Right ventricle myocardium inferior (tissue), 1 donor: ENCODE results near the gene MGAT4A. TPM values are rescaled to one million over a fixed set of nuclear protein-coding genes. Genes with fewer than 3 reads are reported as not detected.

Experiments
- ATAC-seq: fragments of 200-7000 bp; cut with Tn5 transposase; one replicate; pipeline ENCODE4 v1.9.1; 2020; ENCODE audit warnings: mild to moderate bottlenecking, moderate library complexity
- DNase-seq: peaks from one replicate; pipeline ENCODE4 v3.0.0; 2021; ENCODE audit errors: missing footprints
- intact Hi-C: fragments of 100-400 bp; cut with DNase I; formaldehyde crosslinking; loops from one replicate; pipeline ENCODE4 v1.11.0; 2022
- total RNA-seq: library from RNA; stranded (reverse); fragmentation: NEBNext Ultra II Directional; extraction: Animal tissue kit (Norgen Biotek cat#: 25700); gene quantifications from one replicate; pipeline ENCODE4 v1.2.1, GENCODE V29; 2021
- donor health status: DM: no; HTN: yes; CAD: no; lungs with severe emphysema.

The MGAT4A gene
- total RNA-seq, 1 donor from 2014 or later: 19.3 TPM

GRCh38 chr2:98572676-98573075 lies 158.3 kb downstream of the MGAT4A start:
- intact Hi-C loops: no loop called here
- DNase-seq (no peak), ATAC-seq (no peak)

- intact Hi-C loops: no loop called here
- ATAC-seq (no peak), DNase-seq (no peak)
Observed at GRCh38 chr2:98572211-98572610, 158.7 kb downstream of the MGAT4A start.

GRCh38 chr2:98571796-98572195 lies 159.1 kb downstream of the MGAT4A start:
- no peak for ATAC-seq
- intact Hi-C loops: no loop called here
- no peak for DNase-seq

GRCh38 chr2:98571121-98571701 lies 159.7 kb downstream of the MGAT4A start:
- ATAC-seq (no peak), DNase-seq (no peak)
- intact Hi-C loops: no loop called here

GRCh38 chr2:98570356-98570755 lies 160.6 kb downstream of the MGAT4A start:
- intact Hi-C loops: no loop called here
- no peak for DNase-seq
- ATAC-seq: no peak

- intact Hi-C loops: loop anchor here (10.0 kb wide), 1 partner anchor 125 kb away; the partner anchor contains the start of gene INPP4A
- DNase-seq: no peak
- ATAC-seq: no peak
Observed at GRCh38 chr2:98569915-98570314, 161.0 kb downstream of the MGAT4A start.

- intact Hi-C loops: loop anchor here (10.0 kb wide), 1 partner anchor 124 kb away; the partner anchor contains the start of gene INPP4A
Observed at GRCh38 chr2:98569197-98569793, 161.6 kb downstream of the MGAT4A start.

More at GRCh38 chr2:98569197-98569793, 161.6 kb downstream of the MGAT4A start:
- no peak for DNase-seq
- ATAC-seq: no peak

Other genes with a start within 250 kb of the MGAT4A start
- 25.6 TPM for gene COA5, start 122.6 kb downstream of the MGAT4A start, total RNA-seq
- gene UNC50, start 122.5 kb downstream of the MGAT4A start, total RNA-seq: 27.9 TPM
- 3.9 TPM for gene CRACDL, start 205.1 kb upstream of the MGAT4A start, total RNA-seq